G401.6 (cell line): ENCODE data around the gene YIF1B.
"Not testable (repeated sequence)": the region's sequence is repeated elsewhere in the genome, so short reads cannot be mapped to it uniquely, and the experiment has no call there.

Experiments
- FAIRE-seq: peaks from 2 replicates; lab custom pipeline; 2012; peaks lifted over from hg19 to GRCh38; lab: Jason Lieb, UNC

YIF1B gene

GRCh38 chr19:38315657-38316476, at the start of gene YIF1B:
TSS of gene YIF1B (minus strand) at chr19:38315947. CDS start at chr19:38315917, 30 bp downstream.
- peak; percentile 91 for FAIRE-seq

- FAIRE-seq, result not testable (repeated sequence)
Measured at GRCh38 chr19:38362946-38363688, 47.4 kb upstream of the YIF1B start.

- FAIRE-seq, result peak; percentile 60
Measured at GRCh38 chr19:38362076-38362945, 46.6 kb upstream of the YIF1B start.

GRCh38 chr19:38361633-38362075, 45.9 kb upstream of the YIF1B start:
- FAIRE-seq, result no peak

- no peak for FAIRE-seq
Measured at GRCh38 chr19:38360839-38361631, 45.3 kb upstream of the YIF1B start.

GRCh38 chr19:38360351-38360750, 44.6 kb upstream of the YIF1B start:
- FAIRE-seq, result no peak

- FAIRE-seq, result no peak
Measured at GRCh38 chr19:38359242-38360021, 43.7 kb upstream of the YIF1B start.

GRCh38 chr19:38358071-38358470, 42.3 kb upstream of the YIF1B start:
- no peak for FAIRE-seq

- no peak for FAIRE-seq
Measured at GRCh38 chr19:38355728-38356725, 40.3 kb upstream of the YIF1B start.

GRCh38 chr19:38352611-38353010, 36.9 kb upstream of the YIF1B start:
- no peak for FAIRE-seq

- FAIRE-seq, result no peak
Measured at GRCh38 chr19:38351865-38352395, 36.2 kb upstream of the YIF1B start.

GRCh38 chr19:38350883-38351282, 35.1 kb upstream of the YIF1B start:
- FAIRE-seq, result no peak

GRCh38 chr19:38346837-38347236, 31.1 kb upstream of the YIF1B start:
- FAIRE-seq, result no peak

- no peak for FAIRE-seq
Measured at GRCh38 chr19:38340927-38341326, 25.2 kb upstream of the YIF1B start.

GRCh38 chr19:38339011-38339410, 23.3 kb upstream of the YIF1B start:
- not testable (repeated sequence) for FAIRE-seq

- no peak for FAIRE-seq
Measured at GRCh38 chr19:38337360-38337653, 21.6 kb upstream of the YIF1B start.

GRCh38 chr19:38336638-38337359, 21.1 kb upstream of the YIF1B start:
- FAIRE-seq, result peak; percentile 98

GRCh38 chr19:38335949-38336637, 20.3 kb upstream of the YIF1B start:
- FAIRE-seq, result peak; percentile 96
